ENCODE measurements around the gene SEMA3A. TPM values are rescaled to one million over a fixed set of nuclear protein-coding genes. Genes with fewer than 3 reads are reported as not detected.

Gene SEMA3A
- total RNA-seq, 3 donors from 2014 or later: 2.9 to 23.2 (median 5.2) TPM

DNA sequence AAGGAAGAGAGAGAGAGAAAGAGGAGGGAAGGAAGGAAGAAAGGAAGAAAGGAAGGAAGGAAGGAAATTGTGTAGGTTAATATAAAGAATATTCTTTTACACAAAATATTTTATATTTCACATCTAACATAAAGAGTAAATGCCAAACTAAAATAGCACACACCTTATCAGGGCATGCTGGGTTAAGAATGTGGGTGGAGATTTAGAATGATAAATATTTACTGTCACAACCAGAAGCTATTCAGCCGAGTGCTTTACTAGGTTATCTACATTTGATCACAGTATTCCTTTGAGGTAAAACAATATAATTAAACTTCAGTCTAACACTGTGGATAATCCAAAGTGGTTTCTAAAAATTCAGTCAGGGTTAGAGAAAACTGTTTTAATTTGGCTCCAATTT is 103.3 kb downstream of the SEMA3A start:
- H3K4me1 ChIP-seq: no peaks in the 10 kb centered on the region
- TF ChIP-seq, protein P1, sequence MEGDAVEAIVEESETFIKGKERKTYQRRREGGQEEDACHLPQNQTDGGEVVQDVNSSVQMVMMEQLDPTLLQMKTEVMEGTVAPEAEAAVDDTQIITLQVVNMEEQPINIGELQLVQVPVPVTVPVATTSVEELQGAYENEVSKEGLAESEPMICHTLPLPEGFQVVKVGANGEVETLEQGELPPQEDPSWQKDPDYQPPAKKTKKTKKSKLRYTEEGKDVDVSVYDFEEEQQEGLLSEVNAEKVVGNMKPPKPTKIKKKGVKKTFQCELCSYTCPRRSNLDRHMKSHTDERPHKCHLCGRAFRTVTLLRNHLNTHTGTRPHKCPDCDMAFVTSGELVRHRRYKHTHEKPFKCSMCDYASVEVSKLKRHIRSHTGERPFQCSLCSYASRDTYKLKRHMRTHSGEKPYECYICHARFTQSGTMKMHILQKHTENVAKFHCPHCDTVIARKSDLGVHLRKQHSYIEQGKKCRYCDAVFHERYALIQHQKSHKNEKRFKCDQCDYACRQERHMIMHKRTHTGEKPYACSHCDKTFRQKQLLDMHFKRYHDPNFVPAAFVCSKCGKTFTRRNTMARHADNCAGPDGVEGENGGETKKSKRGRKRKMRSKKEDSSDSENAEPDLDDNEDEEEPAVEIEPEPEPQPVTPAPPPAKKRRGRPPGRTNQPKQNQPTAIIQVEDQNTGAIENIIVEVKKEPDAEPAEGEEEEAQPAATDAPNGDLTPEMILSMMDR (IDR thresholded peaks at IDR 0.05): no peak
- TF ChIP-seq POLR2AphosphoS5 (IDR thresholded peaks at IDR 0.05): no peak
- TF ChIP-seq POLR2A (IDR thresholded peaks at IDR 0.05): no peak
- H3K4me3 ChIP-seq: no peak overlapping the region
- no peaks in the 10 kb centered on the region for H3K9me3 ChIP-seq
- intact Hi-C loops (cut with DNase I; ENCODE audit: low total_unique reads): no loop called here
- no peak overlapping the region for H3K27ac ChIP-seq
- DNase-seq (ENCODE audit: low spot score in 2 of 2): no peak
- H3K27me3 ChIP-seq: no peaks in the 10 kb centered on the region
- H3K36me3 ChIP-seq: no peaks in the 10 kb centered on the region

DNA sequence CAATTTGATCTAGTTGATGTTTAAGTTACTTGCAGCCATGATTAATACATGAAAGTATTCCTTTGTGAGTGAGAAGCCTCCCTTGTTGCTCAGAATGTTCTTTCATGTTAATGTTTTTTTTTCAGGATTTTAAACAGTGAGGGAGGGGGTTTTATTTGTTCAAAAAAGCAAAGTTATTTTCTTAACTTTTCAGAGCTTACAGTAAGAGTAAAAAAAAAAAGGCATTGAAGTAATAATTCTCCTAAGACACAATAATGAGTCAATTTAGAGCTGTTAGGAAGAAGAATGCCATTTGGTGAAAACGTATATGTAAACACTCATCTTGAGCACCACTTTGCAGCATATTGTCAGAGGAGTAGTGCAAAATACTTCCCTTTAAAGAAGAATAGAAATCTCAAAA is 105.8 kb downstream of the SEMA3A start:
- no peak for DNase-seq (ENCODE audit: low spot score in 2 of 2)
- Histone ChIP-seq H3K27me3 (no peaks in the 10 kb centered on the region), H3K27ac (no peak overlapping the region), H3K36me3 (no peaks in the 10 kb centered on the region), H3K4me3 (no peak overlapping the region), H3K9me3 (no peaks in the 10 kb centered on the region), H3K4me1 (no peaks in the 10 kb centered on the region)
- TF ChIP-seq POLR2AphosphoS5 (IDR thresholded peaks at IDR 0.05): no peak
- TF ChIP-seq POLR2A (IDR thresholded peaks at IDR 0.05): no peak
- TF ChIP-seq, protein P1 (IDR thresholded peaks at IDR 0.05): no peak
- intact Hi-C loops (cut with DNase I; ENCODE audit: low total_unique reads): no loop called here

DNA sequence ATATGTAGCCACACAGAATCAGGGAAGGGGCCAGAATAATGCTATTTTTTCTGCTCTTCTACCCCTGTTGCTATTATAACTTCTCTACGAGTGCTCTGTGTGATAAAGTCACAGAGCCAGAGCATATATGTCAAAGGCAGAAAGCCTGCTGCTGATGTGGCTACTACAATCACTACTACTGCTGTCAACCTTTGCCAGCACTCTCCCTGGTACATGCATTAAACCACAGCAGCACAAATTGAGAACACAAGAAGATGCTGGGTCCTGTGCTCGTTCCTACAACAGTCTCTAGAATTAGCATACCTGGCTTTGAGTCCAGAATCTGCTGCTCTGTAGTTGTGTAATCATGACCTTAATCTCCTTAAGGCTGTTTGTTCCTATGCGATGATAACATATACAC is 108.6 kb downstream of the SEMA3A start:
- no peaks in the 10 kb centered on the region for H3K9me3 ChIP-seq
- TF ChIP-seq POLR2A (IDR thresholded peaks at IDR 0.05): no peak
- no peak for TF ChIP-seq POLR2AphosphoS5 (IDR thresholded peaks at IDR 0.05)
- TF ChIP-seq, protein P1 (IDR thresholded peaks at IDR 0.05): no peak
- H3K27me3 ChIP-seq: no peaks in the 10 kb centered on the region
- no peaks in the 10 kb centered on the region for H3K4me1 ChIP-seq
- intact Hi-C loops (cut with DNase I; ENCODE audit: low total_unique reads): no loop called here
- no peak overlapping the region for H3K4me3 ChIP-seq
- H3K36me3 ChIP-seq: no peaks in the 10 kb centered on the region
- no peak for DNase-seq (ENCODE audit: low spot score in 2 of 2)
- no peak overlapping the region for H3K27ac ChIP-seq

- H3K9me3 ChIP-seq: no peaks in the 10 kb centered on the region
- no peaks in the 10 kb centered on the region for H3K4me1 ChIP-seq
- no peak overlapping the region for H3K4me3 ChIP-seq
- intact Hi-C loops (cut with DNase I; ENCODE audit: low total_unique reads): no loop called here
- DNase-seq (ENCODE audit: low spot score in 2 of 2): no peak
- H3K27ac ChIP-seq: no peak overlapping the region
- TF ChIP-seq POLR2A (IDR thresholded peaks at IDR 0.05) (no peak), POLR2AphosphoS5 (IDR thresholded peaks at IDR 0.05) (no peak)
- TF ChIP-seq, protein P1 (IDR thresholded peaks at IDR 0.05): no peak
- no peaks in the 10 kb centered on the region for H3K36me3 ChIP-seq
- no peaks in the 10 kb centered on the region for H3K27me3 ChIP-seq
Measured at GRCh38 chr7:84085147-84085546, 109.4 kb downstream of the SEMA3A start.

GRCh38 chr7:84083846-84084245 is 110.7 kb downstream of the SEMA3A start:
- Histone ChIP-seq H3K27ac (no peak overlapping the region), H3K4me1 (no peaks in the 10 kb centered on the region), H3K4me3 (no peak overlapping the region), H3K27me3 (no peaks in the 10 kb centered on the region), H3K36me3 (no peaks in the 10 kb centered on the region), H3K9me3 (no peaks in the 10 kb centered on the region)
- intact Hi-C loops (cut with DNase I; ENCODE audit: low total_unique reads): no loop called here
- no peak for DNase-seq (ENCODE audit: low spot score in 2 of 2)
- TF ChIP-seq POLR2A (IDR thresholded peaks at IDR 0.05) (no peak), POLR2AphosphoS5 (IDR thresholded peaks at IDR 0.05) (no peak)
- TF ChIP-seq, protein P1 (IDR thresholded peaks at IDR 0.05): no peak

Data from breast epithelium (tissue), 4 donors.